ENCODE results near the gene ZNF526. TPM values are rescaled to one million over a fixed set of nuclear protein-coding genes. Genes with fewer than 3 reads are reported as not detected.
A peak's percentile ranks its signal among the peaks of the same experiment; 100 is the strongest.

ZNF526 gene
- polyA plus RNA-seq, 1 donor from 2014 or later, result 2.1 TPM

GRCh38 chr19:42214810-42215485, 5.2 kb upstream of the ZNF526 start:
- Histone ChIP-seq H2AFZ (ENCODE audit: low read depth, low read length) (no peak overlapping the region), H3K4me3 (ENCODE audit: low read length) (peak overlapping the region; percentile 97), H3K9me2 (ENCODE audit: insufficient read depth, low read length) (no peaks in the 10 kb centered on the region), H3K27ac (ENCODE audit: low read length) (no peak overlapping the region), H3F3A (ENCODE audit: insufficient read depth, low read length, poor library complexity, severe bottlenecking) (no peaks in the 10 kb centered on the region), H3K36me3 (ENCODE audit: insufficient read depth, low read length) (no peaks in the 10 kb centered on the region), H4K20me1 (ENCODE audit: insufficient read depth) (peaks cover 8% of the 10 kb centered on the region), H3K9ac (ENCODE audit: low read length) (no peak overlapping the region), H3K27me3 (ENCODE audit: insufficient read depth, low read depth, low read length) (no peaks in the 10 kb centered on the region), H3K9me3 (ENCODE audit: low read length) (no peaks in the 10 kb centered on the region), H3K79me2 (replicated peaks; ENCODE audit: insufficient read depth, low read length) (peaks cover 42% of the 10 kb centered on the region), H3K4me2 (ENCODE audit: low read length) (no peak overlapping the region)
- TF ChIP-seq EZH2 (IDR thresholded peaks at IDR 0.05; ENCODE audit: borderline replicate concordance, insufficient read depth, low read length, poor library complexity, severe bottlenecking) (no peak), CTCF (IDR thresholded peaks at IDR 0.05; ENCODE audit: poor library complexity, severe bottlenecking) (no peak), MXI1 (conservative IDR thresholded peaks at IDR 0.05; ENCODE audit: poor library complexity, severe bottlenecking) (no peak), SMC3 (conservative IDR thresholded peaks at IDR 0.05; ENCODE audit: poor library complexity) (no peak), RAD21 (conservative IDR thresholded peaks at IDR 0.05) (no peak), TAF1 (IDR thresholded peaks at IDR 0.05; ENCODE audit: low read depth) (no peak), POLR2AphosphoS5 (IDR thresholded peaks at IDR 0.05) (no peak), EP300 (conservative IDR thresholded peaks at IDR 0.05; ENCODE audit: poor library complexity, severe bottlenecking) (no peak), REST (IDR thresholded peaks at IDR 0.05; ENCODE audit: borderline replicate concordance) (no peak)

GRCh38 chr19:42216653-42217519, 3.2 kb upstream of the ZNF526 start:
- peaks cover 7% of the 10 kb centered on the region for H3F3A ChIP-seq (ENCODE audit: insufficient read depth, low read length, poor library complexity, severe bottlenecking)
- no peaks in the 10 kb centered on the region for H3K9me3 ChIP-seq (ENCODE audit: low read length)
- H3K9me2 ChIP-seq (ENCODE audit: insufficient read depth, low read length), result no peaks in the 10 kb centered on the region
- peak overlapping the region; percentile 91 for H3K4me2 ChIP-seq (ENCODE audit: low read length)
- H3K27me3 ChIP-seq (ENCODE audit: insufficient read depth, low read depth, low read length), result no peaks in the 10 kb centered on the region
- peaks cover 42% of the 10 kb centered on the region for H3K79me2 ChIP-seq (replicated peaks; ENCODE audit: insufficient read depth, low read length)
- peak overlapping the region; percentile 97 for H3K4me3 ChIP-seq (ENCODE audit: low read length)
- TF ChIP-seq EP300 (conservative IDR thresholded peaks at IDR 0.05; ENCODE audit: poor library complexity, severe bottlenecking) (no peak), TAF1 (IDR thresholded peaks at IDR 0.05; ENCODE audit: low read depth) (no peak), MXI1 (conservative IDR thresholded peaks at IDR 0.05; ENCODE audit: poor library complexity, severe bottlenecking) (no peak), CTCF (IDR thresholded peaks at IDR 0.05; ENCODE audit: poor library complexity, severe bottlenecking) (no peak), SMC3 (conservative IDR thresholded peaks at IDR 0.05; ENCODE audit: poor library complexity) (peak; percentile 37), POLR2AphosphoS5 (IDR thresholded peaks at IDR 0.05) (no peak), EZH2 (IDR thresholded peaks at IDR 0.05; ENCODE audit: borderline replicate concordance, insufficient read depth, low read length, poor library complexity, severe bottlenecking) (no peak), REST (IDR thresholded peaks at IDR 0.05; ENCODE audit: borderline replicate concordance) (no peak), RAD21 (conservative IDR thresholded peaks at IDR 0.05) (peak; percentile 21)
- no peaks in the 10 kb centered on the region for H3K36me3 ChIP-seq (ENCODE audit: insufficient read depth, low read length)
- peaks cover 8% of the 10 kb centered on the region for H4K20me1 ChIP-seq (ENCODE audit: insufficient read depth)
- H2AFZ ChIP-seq (ENCODE audit: low read depth, low read length), result peak overlapping the region; percentile 89
- H3K9ac ChIP-seq (ENCODE audit: low read length), result peak overlapping the region; percentile 90
- peak overlapping the region; percentile 77 for H3K27ac ChIP-seq (ENCODE audit: low read length)

Data from neural cell (in vitro differentiated cells).